ENCODE data around the gene SLC16A12.
A peak's percentile ranks its signal among the peaks of the same experiment; 100 is the strongest.

Gene SLC16A12

GRCh38 chr10:89563311-89563710, 27.9 kb upstream of the SLC16A12 start:
- no peak overlapping the region for H2AFZ ChIP-seq (ENCODE audit: low read depth, low read length)
- no peaks in the 10 kb centered on the region for H3K4me1 ChIP-seq (ENCODE audit: control insufficient read depth, insufficient read depth, low read depth, low read length)
- no peak overlapping the region for H4K91ac ChIP-seq (ENCODE audit: low read length)
- H2BK5ac ChIP-seq (ENCODE audit: low read depth, low read length, poor library complexity, severe bottlenecking), result no peak overlapping the region
- no peak overlapping the region for H3K18ac ChIP-seq (ENCODE audit: low read depth in 1 of 2, low read length in 2 of 2)
- 99% methylated on average over 3 of the region's 3 CpGs for WGBS
- peak overlapping the region in 1 of 2 experiments; percentile 33 for H3K4ac ChIP-seq (ENCODE audit: low read depth in 1 of 2, low read length in 2 of 2)
- H2AK5ac ChIP-seq (ENCODE audit: low read length, severe bottlenecking), result no peak overlapping the region
- H2BK12ac ChIP-seq (ENCODE audit: low read length in 2 of 2), result peak overlapping the region in 1 of 2 experiments; percentile 90
- no peak overlapping the region for H2BK120ac ChIP-seq (ENCODE audit: low read depth, low read length)
- H3K9ac ChIP-seq (ENCODE audit: low read length), result no peak overlapping the region
- H4K8ac ChIP-seq (ENCODE audit: low read length), result no peak overlapping the region
- no peaks in the 10 kb centered on the region for H3K36me3 ChIP-seq (ENCODE audit: control insufficient read depth in 1 of 2, insufficient read depth in 2 of 2, low read depth in 1 of 2, low read length in 2 of 2)
- no peak overlapping the region for H2BK15ac ChIP-seq (ENCODE audit: low read depth, poor library complexity, severe bottlenecking)
- no peak for DNase-seq
- H3K23ac ChIP-seq (ENCODE audit: low read length in 2 of 2), result no peak overlapping the region
- peaks cover 0 to 2% of the 10 kb centered on the region in 2 experiments for H3K27me3 ChIP-seq (ENCODE audit: control insufficient read depth in 1 of 2, insufficient read depth in 1 of 2, low read length in 2 of 2)
- no peak overlapping the region for H3K14ac ChIP-seq (ENCODE audit: low read length in 2 of 2)
- no peak overlapping the region for H3K4me2 ChIP-seq (ENCODE audit: low read length, poor library complexity, severe bottlenecking)
- no peaks in the 10 kb centered on the region for H3K79me1 ChIP-seq (replicated peaks; ENCODE audit: low read length, poor library complexity, severe bottlenecking)
- no peak overlapping the region for H3K27ac ChIP-seq (ENCODE audit: low read length, poor library complexity, severe bottlenecking)
- H3K9me3 ChIP-seq (ENCODE audit: control insufficient read depth, low read length), result no peaks in the 10 kb centered on the region
- no peak overlapping the region for H3K4me3 ChIP-seq (ENCODE audit: insufficient read depth in 1 of 2, low read depth in 1 of 2, low read length in 2 of 2)

GRCh38 chr10:89556600-89556999, 21.2 kb upstream of the SLC16A12 start:
- Histone ChIP-seq H3K9me3 (ENCODE audit: control insufficient read depth, low read length) (no peaks in the 10 kb centered on the region), H3K4me3 (ENCODE audit: insufficient read depth in 1 of 2, low read depth in 1 of 2, low read length in 2 of 2) (no peak overlapping the region), H4K91ac (ENCODE audit: low read length) (no peak overlapping the region), H3K4me1 (ENCODE audit: control insufficient read depth, insufficient read depth, low read depth, low read length) (peaks cover 4% of the 10 kb centered on the region), H3K14ac (ENCODE audit: low read length in 2 of 2) (no peak overlapping the region), H3K23ac (ENCODE audit: low read length in 2 of 2) (no peak overlapping the region), H3K27me3 (ENCODE audit: control insufficient read depth in 1 of 2, insufficient read depth in 1 of 2, low read length in 2 of 2) (peaks cover 0 to 11% of the 10 kb centered on the region in 2 experiments), H2BK15ac (ENCODE audit: low read depth, poor library complexity, severe bottlenecking) (no peak overlapping the region), H2BK5ac (ENCODE audit: low read depth, low read length, poor library complexity, severe bottlenecking) (no peak overlapping the region), H4K8ac (ENCODE audit: low read length) (no peak overlapping the region), H3K79me1 (replicated peaks; ENCODE audit: low read length, poor library complexity, severe bottlenecking) (no peaks in the 10 kb centered on the region), H3K36me3 (ENCODE audit: control insufficient read depth in 1 of 2, insufficient read depth in 2 of 2, low read depth in 1 of 2, low read length in 2 of 2) (no peaks in the 10 kb centered on the region), H2BK12ac (ENCODE audit: low read length in 2 of 2) (no peak overlapping the region), H3K27ac (ENCODE audit: low read length, poor library complexity, severe bottlenecking) (peak overlapping the region; percentile 66), H3K9ac (ENCODE audit: low read length) (no peak overlapping the region), H3K18ac (ENCODE audit: low read depth in 1 of 2, low read length in 2 of 2) (no peak overlapping the region), H2BK120ac (ENCODE audit: low read depth, low read length) (no peak overlapping the region), H2AK5ac (ENCODE audit: low read length, severe bottlenecking) (no peak overlapping the region), H3K4me2 (ENCODE audit: low read length, poor library complexity, severe bottlenecking) (no peak overlapping the region), H2AFZ (ENCODE audit: low read depth, low read length) (no peak overlapping the region), H3K4ac (ENCODE audit: low read depth in 1 of 2, low read length in 2 of 2) (no peak overlapping the region)
- WGBS, result 100% methylated on average over 1 of the region's 1 CpG
- DNase-seq, result no peak

DNA sequence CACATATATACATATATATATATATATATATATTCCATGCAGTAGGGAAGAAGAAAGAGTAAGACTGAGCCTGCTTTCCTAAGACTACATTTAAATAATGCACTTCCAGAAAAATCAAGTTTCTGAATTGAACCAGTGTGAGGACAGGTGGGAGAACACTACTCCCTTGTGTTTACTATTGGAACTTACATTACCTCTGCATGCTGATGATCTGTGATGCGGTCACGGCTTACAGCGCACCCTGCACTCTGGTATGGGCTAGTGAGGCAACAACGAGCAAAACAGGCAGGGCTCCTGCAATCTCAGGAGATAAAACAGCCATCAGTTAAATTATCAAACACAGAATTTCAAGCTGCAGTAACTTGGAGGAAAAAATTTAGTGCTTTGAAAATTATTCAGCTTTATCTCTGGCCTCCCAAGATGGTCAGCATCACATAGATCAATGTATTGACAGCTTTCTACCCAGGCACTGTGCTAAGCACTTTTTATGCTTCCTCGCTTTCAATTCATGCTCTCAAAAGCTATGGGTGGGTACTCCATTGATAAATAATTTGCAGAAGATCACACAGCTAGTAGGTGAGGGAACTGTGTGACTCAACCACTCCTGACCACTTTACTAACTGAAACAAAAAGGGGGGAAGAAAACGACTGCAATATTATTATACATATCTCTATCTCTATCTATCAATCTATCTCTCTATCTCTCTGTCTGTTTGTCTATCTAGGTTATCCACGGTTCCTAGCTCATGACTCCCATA, 20.5 kb upstream of the SLC16A12 start:
- 91% methylated on average over 6 of the region's 7 CpGs for WGBS
- no peak overlapping the region for H2AFZ ChIP-seq (ENCODE audit: low read depth, low read length)

GRCh38 chr10:89554433-89554832, 19.0 kb upstream of the SLC16A12 start:
- Histone ChIP-seq H2BK12ac (ENCODE audit: low read length in 2 of 2) (peak overlapping the region in 1 of 2 experiments; percentile 42), H2AK5ac (ENCODE audit: low read length, severe bottlenecking) (peak overlapping the region; percentile 92), H2BK15ac (ENCODE audit: low read depth, poor library complexity, severe bottlenecking) (no peak overlapping the region), H3K27me3 (ENCODE audit: control insufficient read depth in 1 of 2, insufficient read depth in 1 of 2, low read length in 2 of 2) (peaks cover 0 to 26% of the 10 kb centered on the region in 2 experiments), H3K79me1 (replicated peaks; ENCODE audit: low read length, poor library complexity, severe bottlenecking) (no peaks in the 10 kb centered on the region), H3K4me2 (ENCODE audit: low read length, poor library complexity, severe bottlenecking) (no peak overlapping the region), H3K27ac (ENCODE audit: low read length, poor library complexity, severe bottlenecking) (no peak overlapping the region), H3K18ac (ENCODE audit: low read depth in 1 of 2, low read length in 2 of 2) (peak overlapping the region in 1 of 2 experiments; percentile 11), H3K23ac (ENCODE audit: low read length in 2 of 2) (no peak overlapping the region), H3K4ac (ENCODE audit: low read depth in 1 of 2, low read length in 2 of 2) (no peak overlapping the region), H3K9me3 (ENCODE audit: control insufficient read depth, low read length) (no peaks in the 10 kb centered on the region), H2BK5ac (ENCODE audit: low read depth, low read length, poor library complexity, severe bottlenecking) (no peak overlapping the region), H3K14ac (ENCODE audit: low read length in 2 of 2) (no peak overlapping the region), H3K4me1 (ENCODE audit: control insufficient read depth, insufficient read depth, low read depth, low read length) (peaks cover 4% of the 10 kb centered on the region), H3K36me3 (ENCODE audit: control insufficient read depth in 1 of 2, insufficient read depth in 2 of 2, low read depth in 1 of 2, low read length in 2 of 2) (no peaks in the 10 kb centered on the region), H3K4me3 (ENCODE audit: insufficient read depth in 1 of 2, low read depth in 1 of 2, low read length in 2 of 2) (no peak overlapping the region), H3K9ac (ENCODE audit: low read length) (no peak overlapping the region), H2BK120ac (ENCODE audit: low read depth, low read length) (no peak overlapping the region), H4K91ac (ENCODE audit: low read length) (no peak overlapping the region), H4K8ac (ENCODE audit: low read length) (no peak overlapping the region), H2AFZ (ENCODE audit: low read depth, low read length) (no peak overlapping the region)
- DNase-seq, result no peak
- WGBS, result 75% methylated on average over 1 of the region's 1 CpG

More for the DNA sequence above, 20.5 kb upstream of the SLC16A12 start:
- Histone ChIP-seq H3K4me2 (ENCODE audit: low read length, poor library complexity, severe bottlenecking) (no peak overlapping the region), H2AK5ac (ENCODE audit: low read length, severe bottlenecking) (no peak overlapping the region), H3K27ac (ENCODE audit: low read length, poor library complexity, severe bottlenecking) (peak overlapping the region; percentile 66), H3K79me1 (replicated peaks; ENCODE audit: low read length, poor library complexity, severe bottlenecking) (no peaks in the 10 kb centered on the region), H2BK120ac (ENCODE audit: low read depth, low read length) (no peak overlapping the region), H4K91ac (ENCODE audit: low read length) (no peak overlapping the region), H3K4me3 (ENCODE audit: insufficient read depth in 1 of 2, low read depth in 1 of 2, low read length in 2 of 2) (no peak overlapping the region), H3K4me1 (ENCODE audit: control insufficient read depth, insufficient read depth, low read depth, low read length) (peaks cover 4% of the 10 kb centered on the region), H3K14ac (ENCODE audit: low read length in 2 of 2) (no peak overlapping the region), H3K18ac (ENCODE audit: low read depth in 1 of 2, low read length in 2 of 2) (peak overlapping the region in 1 of 2 experiments; percentile 7), H3K9me3 (ENCODE audit: control insufficient read depth, low read length) (no peaks in the 10 kb centered on the region), H4K8ac (ENCODE audit: low read length) (no peak overlapping the region), H2BK5ac (ENCODE audit: low read depth, low read length, poor library complexity, severe bottlenecking) (no peak overlapping the region), H3K36me3 (ENCODE audit: control insufficient read depth in 1 of 2, insufficient read depth in 2 of 2, low read depth in 1 of 2, low read length in 2 of 2) (no peaks in the 10 kb centered on the region), H2BK15ac (ENCODE audit: low read depth, poor library complexity, severe bottlenecking) (no peak overlapping the region), H3K23ac (ENCODE audit: low read length in 2 of 2) (no peak overlapping the region), H3K27me3 (ENCODE audit: control insufficient read depth in 1 of 2, insufficient read depth in 1 of 2, low read length in 2 of 2) (peaks cover 0 to 13% of the 10 kb centered on the region in 2 experiments), H3K9ac (ENCODE audit: low read length) (no peak overlapping the region), H2BK12ac (ENCODE audit: low read length in 2 of 2) (no peak overlapping the region), H3K4ac (ENCODE audit: low read depth in 1 of 2, low read length in 2 of 2) (no peak overlapping the region)
- DNase-seq, result no peak

Measured in mesenchymal stem cell (in vitro differentiated cells and primary cell).